HEK293 (cell line): Measurements from ENCODE around the gene ZBTB44.
A peak's percentile ranks its signal among the peaks of the same experiment; 100 is the strongest.

Source experiments
- CTCF ChIA-PET: fragments of 350-600 bp; formaldehyde crosslinking; extraction: SDS; loops from one replicate; lab custom pipeline; 2021; ENCODE audit warnings: antibody characterized with exemption; lab: Yijun Ruan, JAX
- POLR2A ChIA-PET: fragments of 300-600 bp; formaldehyde crosslinking; extraction: SDS; loops from one replicate; lab custom pipeline; 2020; ENCODE audit warnings: antibody characterized with exemption, inconsistent platforms; lab: Yijun Ruan, JAX
- H3K27ac ChIP-seq: fragments of 200-500 bp; sonication (Bioruptor generic); 2 replicates; pipeline ENCODE4 v1.5.1; 2014; ENCODE audit warnings: low read depth, low read length, control low read depth, inconsistent platforms; ENCODE audit errors: extremely low read depth
- H3K36me3 ChIP-seq, 2 experiments: fragments of 200-500 bp in 1 of 2; sonication (Bioruptor generic) in 1 of 2; 1 replicate in 1 of 2; 2 replicates in 1 of 2; pipeline ENCODE4 v1.5.1; 2014 to 2017; ENCODE audit warnings: inconsistent platforms in 2 of 2, low read length in 2 of 2; ENCODE audit not compliant: control insufficient read depth in 2 of 2, insufficient read depth in 1 of 2
- H3K4me1 ChIP-seq: fragments of 200-500 bp; sonication (Bioruptor generic); 2 replicates; pipeline ENCODE4 v1.5.1; 2014; ENCODE audit warnings: mild to moderate bottlenecking, low read length, inconsistent platforms; ENCODE audit not compliant: control insufficient read depth, insufficient read depth
- H3K4me3 ChIP-seq: 2 replicates; pipeline ENCODE4 v1.5.1; 2011; ENCODE audit warnings: low read depth, mild to moderate bottlenecking, control low read depth, low read length, moderate library complexity
- H3K9me3 ChIP-seq: fragments of 200-500 bp; sonication (Bioruptor generic); 2 replicates; pipeline ENCODE4 v1.5.1; 2014; ENCODE audit warnings: low read depth, low read length, inconsistent platforms; ENCODE audit not compliant: control insufficient read depth, insufficient read depth
- EGR2 ChIP-seq: fragments of 450-650 bp; formaldehyde crosslinking; IDR thresholded peaks from 2 replicates; pipeline ENCODE4 v1.5.1; 2016; ENCODE audit warnings: low read depth, missing biosample characterization, missing genetic modification characterization
- FEZF1 ChIP-seq: fragments of 450-650 bp; formaldehyde crosslinking; IDR thresholded peaks from 2 replicates; pipeline ENCODE4 v1.5.1; 2016; ENCODE audit warnings: missing biosample characterization, missing genetic modification characterization
- KLF7 ChIP-seq: fragments of 450-650 bp; formaldehyde crosslinking; IDR thresholded peaks from 2 replicates; pipeline ENCODE4 v1.5.1; 2016; ENCODE audit warnings: missing biosample characterization, missing genetic modification characterization, borderline replicate concordance
- SP2 ChIP-seq: fragments of 450-650 bp; formaldehyde crosslinking; IDR thresholded peaks from 2 replicates; pipeline ENCODE4 v1.5.1; 2016; ENCODE audit warnings: missing biosample characterization, missing genetic modification characterization
- ZBTB1 ChIP-seq: fragments of 450-650 bp; formaldehyde crosslinking; IDR thresholded peaks from 2 replicates; pipeline ENCODE4 v1.5.1; 2016; ENCODE audit warnings: missing biosample characterization, missing genetic modification characterization
- ZFHX2 ChIP-seq: fragments of 450-650 bp; formaldehyde crosslinking; conservative IDR thresholded peaks from 2 replicates; pipeline ENCODE4 v1.5.1; 2016; ENCODE audit warnings: missing biosample characterization, missing genetic modification characterization
- ZNF175 ChIP-seq: fragments of 450-650 bp; formaldehyde crosslinking; IDR thresholded peaks from 2 replicates; pipeline ENCODE4 v1.5.1; 2016; ENCODE audit warnings: missing biosample characterization, missing genetic modification characterization
- ZNF184 ChIP-seq: fragments of 450-650 bp; IDR thresholded peaks from 2 replicates; pipeline ENCODE4 v1.5.1; 2018; ENCODE audit warnings: missing biosample characterization, mild to moderate bottlenecking, missing genetic modification characterization
- ZNF350 ChIP-seq: fragments of 450-650 bp; formaldehyde crosslinking; IDR thresholded peaks from 2 replicates; pipeline ENCODE4 v1.5.0; 2017; ENCODE audit warnings: missing biosample characterization, mild to moderate bottlenecking, missing genetic modification characterization
- ZNF423 ChIP-seq: fragments of 450-650 bp; formaldehyde crosslinking; IDR thresholded peaks from 2 replicates; pipeline ENCODE4 v1.5.1; 2016; ENCODE audit warnings: missing biosample characterization, missing genetic modification characterization
- ZNF501 ChIP-seq: fragments of 450-650 bp; formaldehyde crosslinking; IDR thresholded peaks from 2 replicates; pipeline ENCODE4 v1.5.1; 2016; ENCODE audit warnings: missing biosample characterization, missing genetic modification characterization
- ZNF530 ChIP-seq: fragments of 450-650 bp; formaldehyde crosslinking; IDR thresholded peaks from 2 replicates; pipeline ENCODE4 v1.5.1; 2016; ENCODE audit warnings: low read depth, missing biosample characterization, missing genetic modification characterization
- ZNF558 ChIP-seq: fragments of 450-650 bp; formaldehyde crosslinking; IDR thresholded peaks from 2 replicates; pipeline ENCODE4 v1.5.1; 2016; ENCODE audit warnings: missing biosample characterization, missing genetic modification characterization
- ZNF561 ChIP-seq: fragments of 450-650 bp; IDR thresholded peaks from 2 replicates; pipeline ENCODE4 v1.5.1; 2018; ENCODE audit warnings: missing biosample characterization, missing genetic modification characterization, borderline replicate concordance
- ZNF76 ChIP-seq: fragments of 450-650 bp; formaldehyde crosslinking; IDR thresholded peaks from 2 replicates; pipeline ENCODE4; 2016; ENCODE audit warnings: low read depth, missing biosample characterization, missing genetic modification characterization, borderline replicate concordance
- ZNF768 ChIP-seq: fragments of 450-650 bp; formaldehyde crosslinking; IDR thresholded peaks from 2 replicates; pipeline ENCODE4 v1.5.1; 2018; ENCODE audit warnings: missing biosample characterization, mild to moderate bottlenecking, missing genetic modification characterization
- ZSCAN16 ChIP-seq: fragments of 450-650 bp; formaldehyde crosslinking; IDR thresholded peaks from 2 replicates; pipeline ENCODE4 v1.5.1; 2016; ENCODE audit warnings: missing biosample characterization, missing genetic modification characterization
- TF ChIP-seq, protein P1 (sequence below): fragments of 450-650 bp; formaldehyde crosslinking; IDR thresholded peaks from 2 replicates; pipeline ENCODE4 v1.5.1; 2016; ENCODE audit warnings: missing biosample characterization, missing genetic modification characterization
- TF ChIP-seq, protein P2 (sequence below): fragments of 450-650 bp; formaldehyde crosslinking; IDR thresholded peaks from 2 replicates; pipeline ENCODE4 v1.5.1; 2016; ENCODE audit warnings: missing biosample characterization, missing genetic modification characterization, borderline replicate concordance

The ZBTB44 gene

DNA sequence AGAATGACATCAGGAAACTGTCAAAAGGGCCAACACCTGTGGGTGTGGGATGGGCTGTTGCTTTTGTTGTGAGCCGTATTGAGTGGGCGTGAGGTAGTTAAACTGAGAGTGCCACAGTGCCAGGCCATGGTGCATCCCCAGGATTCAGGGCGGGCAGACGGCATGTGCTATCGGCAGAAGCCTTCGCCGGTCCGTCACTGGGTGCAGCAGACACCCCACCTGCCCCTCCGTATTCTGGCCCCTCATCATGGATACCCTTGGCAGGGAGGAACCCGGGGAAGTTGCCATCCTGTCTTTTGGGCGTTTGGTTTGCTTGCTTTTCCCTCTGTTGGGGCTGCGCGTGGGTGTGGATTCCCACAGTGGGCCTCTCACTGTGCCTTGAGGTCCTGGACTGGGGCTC lies 127.6 kb downstream of the ZBTB44 start:
- H3K4me3 ChIP-seq = no peak overlapping the region
- POLR2A ChIA-PET = no interaction called here
- H3K4me1 ChIP-seq = no peaks in the 10 kb centered on the region
- TF ChIP-seq EGR2 (tag by site-specific recombination) = peak; percentile 79
- TF ChIP-seq ZNF561 (tag by site-specific recombination) = no peak
- peak; percentile 82 for TF ChIP-seq ZFHX2 (tag by site-specific recombination)
- H3K9me3 ChIP-seq = no peaks in the 10 kb centered on the region
- H3K27ac ChIP-seq = no peak overlapping the region
- CTCF ChIA-PET = no interaction called here
- H3K36me3 ChIP-seq = no peaks in the 10 kb centered on the region

DNA sequence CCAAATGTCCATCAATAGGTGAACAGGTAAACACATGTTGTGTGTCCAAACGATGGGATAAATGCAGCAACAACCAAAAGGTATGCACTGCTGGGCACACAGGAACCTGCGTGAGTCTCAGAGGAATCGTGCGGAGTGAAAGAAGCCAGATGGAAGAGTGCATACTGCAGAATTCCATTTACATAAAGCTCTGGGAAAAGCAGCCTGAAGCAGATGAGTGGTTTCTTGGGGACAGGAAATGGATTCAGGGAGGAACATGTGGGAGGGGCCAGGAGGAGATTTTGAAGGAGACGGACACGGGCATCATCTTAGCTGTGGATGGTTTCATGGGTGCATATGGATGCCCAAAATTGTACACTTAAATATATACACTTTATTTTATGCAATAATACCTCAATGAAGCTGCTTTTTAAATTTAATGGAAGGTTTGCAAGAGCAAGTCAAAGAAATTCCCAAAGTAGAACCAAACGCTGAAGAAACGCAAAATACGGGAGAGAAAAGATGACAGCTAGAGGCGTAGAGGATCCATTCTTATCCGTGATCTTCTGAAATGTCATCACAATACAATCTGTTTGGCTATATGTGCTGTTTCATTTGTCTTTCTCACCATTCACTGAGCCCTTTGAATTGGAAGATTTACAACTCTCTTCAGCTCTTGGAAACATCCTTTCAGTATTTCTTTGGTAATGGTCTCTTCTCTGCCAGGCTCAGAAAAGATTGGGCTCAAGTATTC lies 130.7 kb downstream of the ZBTB44 start:
- Histone ChIP-seq H3K36me3 (no peaks in the 10 kb centered on the region), H3K4me3 (no peak overlapping the region), H3K4me1 (no peaks in the 10 kb centered on the region), H3K9me3 (no peaks in the 10 kb centered on the region), H3K27ac (no peak overlapping the region)
- ChIA-PET POLR2A (no interaction called here), CTCF (interaction anchor here (0.6 to 0.8 kb wide), 3 partner anchors 9 to 819 kb away, joined by 3 to 5 read pairs (median 4); no protein-coding TSS in a partner anchor)
- no peak for TF ChIP-seq SP2 (tag by site-specific recombination)
- TF ChIP-seq ZNF530 (tag by site-specific recombination) = no peak
- TF ChIP-seq ZNF558 (tag by site-specific recombination) = no peak
- no peak for TF ChIP-seq ZNF76
- TF ChIP-seq FEZF1 = no peak
- no peak for TF ChIP-seq ZNF501 (tag by site-specific recombination)
- TF ChIP-seq KLF7 (tag by site-specific recombination) = no peak
- no peak for TF ChIP-seq ZNF175 (tag by site-specific recombination)
- no peak for TF ChIP-seq ZBTB1 (tag by site-specific recombination)
- no peak for TF ChIP-seq ZNF768 (tag by site-specific recombination)
- TF ChIP-seq, protein P1, sequence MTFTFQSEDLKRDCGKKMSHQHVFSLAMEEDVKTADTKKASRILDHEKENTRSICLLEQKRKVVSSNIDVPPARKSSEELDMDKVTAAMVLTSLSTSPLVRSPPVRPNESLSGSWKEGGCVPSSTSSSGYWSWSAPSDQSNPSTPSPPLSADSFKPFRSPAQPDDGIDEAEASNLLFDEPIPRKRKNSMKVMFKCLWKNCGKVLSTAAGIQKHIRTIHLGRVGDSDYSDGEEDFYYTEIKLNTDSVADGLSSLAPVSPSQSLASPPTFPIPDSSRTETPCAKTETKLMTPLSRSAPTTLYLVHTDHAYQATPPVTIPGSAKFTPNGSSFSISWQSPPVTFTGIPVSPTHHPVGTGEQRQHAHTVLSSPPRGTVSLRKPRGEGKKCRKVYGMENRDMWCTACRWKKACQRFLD (tag by site-specific recombination) = no peak
- TF ChIP-seq ZSCAN16 (tag by site-specific recombination) = no peak
- TF ChIP-seq ZNF350 (tag by site-specific recombination) = no peak
- TF ChIP-seq ZNF423 = no peak
- TF ChIP-seq, protein P2, sequence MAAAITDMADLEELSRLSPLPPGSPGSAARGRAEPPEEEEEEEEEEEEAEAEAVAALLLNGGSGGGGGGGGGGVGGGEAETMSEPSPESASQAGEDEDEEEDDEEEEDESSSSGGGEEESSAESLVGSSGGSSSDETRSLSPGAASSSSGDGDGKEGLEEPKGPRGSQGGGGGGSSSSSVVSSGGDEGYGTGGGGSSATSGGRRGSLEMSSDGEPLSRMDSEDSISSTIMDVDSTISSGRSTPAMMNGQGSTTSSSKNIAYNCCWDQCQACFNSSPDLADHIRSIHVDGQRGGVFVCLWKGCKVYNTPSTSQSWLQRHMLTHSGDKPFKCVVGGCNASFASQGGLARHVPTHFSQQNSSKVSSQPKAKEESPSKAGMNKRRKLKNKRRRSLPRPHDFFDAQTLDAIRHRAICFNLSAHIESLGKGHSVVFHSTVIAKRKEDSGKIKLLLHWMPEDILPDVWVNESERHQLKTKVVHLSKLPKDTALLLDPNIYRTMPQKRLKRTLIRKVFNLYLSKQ (tag by site-specific recombination) = no peak
- TF ChIP-seq ZNF184 (tag by site-specific recombination) = no peak
